Endothelial cell of umbilical vein (primary cell): Measurements from ENCODE around the gene RNF121.

Experiments used
- CTCF ChIP-seq, 2 donors: IDR thresholded peaks; 1 replicate in 1 of 2; 2 replicates in 1 of 2; pipeline ENCODE4 v1.5.1; 2011; ENCODE audit warnings: low read length in 2 of 2, mild to moderate bottlenecking in 2 of 2, moderate library complexity in 2 of 2, control low read depth in 1 of 2, inconsistent platforms in 1 of 2, low read depth in 1 of 2; ENCODE audit not compliant: insufficient read depth in 1 of 2; ENCODE audit errors: extremely low read depth in 1 of 2
- JUN ChIP-seq: IDR thresholded peaks from 2 replicates; pipeline ENCODE4 v1.6.1; 2011; ENCODE audit warnings: borderline replicate concordance, low read depth; ENCODE audit not compliant: insufficient read length, insufficient read depth
- POLR2A ChIP-seq: IDR thresholded peaks from 2 replicates; pipeline ENCODE4 v1.6.1; 2012; ENCODE audit warnings: low read depth, mild to moderate bottlenecking, control low read depth, low read length
- POLR2AphosphoS5 ChIP-seq: IDR thresholded peaks from 2 replicates; pipeline ENCODE4 v1.6.1; 2012; ENCODE audit warnings: low read depth, mild to moderate bottlenecking, control low read depth, low read length, moderate library complexity; ENCODE audit not compliant: insufficient read depth

DNA sequence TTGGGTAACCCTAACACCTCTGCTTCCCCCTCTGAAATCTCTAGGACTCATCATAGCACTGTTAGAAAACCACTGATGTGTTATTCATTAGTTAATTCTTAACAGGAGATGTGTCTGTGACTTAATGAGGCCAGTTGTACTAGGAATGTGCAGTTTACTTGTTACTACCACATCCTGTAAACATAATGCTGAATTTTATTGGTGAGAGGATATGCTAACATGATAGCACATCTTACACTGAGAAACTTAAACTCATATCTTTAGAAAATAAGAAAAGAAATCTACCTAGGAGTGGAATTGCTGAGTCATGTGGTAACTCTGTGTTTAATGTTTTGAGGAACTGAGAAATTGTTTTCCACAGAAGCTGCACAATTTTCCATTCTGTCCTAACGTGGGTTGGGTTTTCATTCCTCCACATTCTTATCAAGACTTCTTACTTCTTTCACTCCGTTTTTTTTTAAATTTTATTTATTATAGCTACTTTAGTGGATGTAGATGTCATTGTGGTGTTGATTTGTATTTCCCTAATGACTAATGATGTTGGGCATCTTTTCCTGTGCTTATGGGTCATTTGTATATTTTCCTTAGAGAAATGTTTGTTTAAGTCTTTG is 33.7 kb downstream of the RNF121 start:
- no peak for TF ChIP-seq CTCF (IDR thresholded peaks at IDR 0.05; ENCODE audit: extremely low read depth in 1 of 2, insufficient read depth in 1 of 2, low read depth in 1 of 2, low read length in 2 of 2)
- TF ChIP-seq POLR2A: no peak
- no peak for TF ChIP-seq POLR2AphosphoS5
- TF ChIP-seq JUN: no peak
